SK-N-SH treated with all-trans-retinoic acid at 6 μM for 48 hours (cell line): ENCODE results near the gene IFNAR2.

Source experiments
- ATAC-seq: fragments of 200-7000 bp; cut with Tn5 transposase; 3 replicates; pipeline ENCODE4 v1.9.1; 2020; ENCODE audit warnings: mild to moderate bottlenecking, moderate library complexity
- ARNTL ChIP-seq: fragments of 450-650 bp; formaldehyde crosslinking; IDR thresholded peaks from 2 replicates; pipeline ENCODE4 v1.5.0; 2020; ENCODE audit warnings: low read depth, mild to moderate bottlenecking, moderate library complexity, borderline replicate concordance
- BACH2 ChIP-seq: fragments of 250-450 bp; sonication (Bioruptor Pico); IDR thresholded peaks from 2 replicates; pipeline ENCODE4 v1.9.0; 2021; ENCODE audit warnings: mild to moderate bottlenecking, borderline replicate concordance
- CSDC2 ChIP-seq: fragments of 250-450 bp; sonication (Bioruptor Pico); IDR thresholded peaks from 2 replicates; pipeline ENCODE4 v1.5.0; 2020; ENCODE audit warnings: mild to moderate bottlenecking, moderate library complexity
- ESRRG ChIP-seq: fragments of 250-450 bp; sonication (Bioruptor Pico); IDR thresholded peaks from 2 replicates; pipeline ENCODE4 v1.6.1; 2021; ENCODE audit warnings: mild to moderate bottlenecking
- GLIS3 ChIP-seq: fragments of 250-450 bp; sonication (Bioruptor Pico); IDR thresholded peaks from 2 replicates; pipeline ENCODE4 v1.5.0; 2020; ENCODE audit warnings: mild to moderate bottlenecking, moderate library complexity
- ISL1 ChIP-seq: fragments of 250-450 bp; sonication (Bioruptor Pico); IDR thresholded peaks from 2 replicates; pipeline ENCODE4 v2.1.2; 2022; ENCODE audit warnings: mild to moderate bottlenecking, moderate library complexity
- OSR1 ChIP-seq: fragments of 250-450 bp; sonication (Bioruptor Pico); IDR thresholded peaks from 2 replicates; pipeline ENCODE4 v1.8.0; 2022; ENCODE audit warnings: moderate library complexity, mild to moderate bottlenecking, inconsistent platforms
- PPARA ChIP-seq: fragments of 250-450 bp; sonication (Bioruptor Pico); IDR thresholded peaks from 2 replicates; pipeline ENCODE4 v1.5.0; 2020; ENCODE audit warnings: mild to moderate bottlenecking, borderline replicate concordance
- RARB ChIP-seq: fragments of 250-450 bp; sonication (Bioruptor Pico); IDR thresholded peaks from 2 replicates; pipeline ENCODE4 v1.8.0; 2021; ENCODE audit warnings: mild to moderate bottlenecking, moderate library complexity
- TCF4 ChIP-seq: fragments of 250-450 bp; sonication (Bioruptor Pico); IDR thresholded peaks from 2 replicates; pipeline ENCODE4 v1.8.0; 2021; ENCODE audit warnings: mild to moderate bottlenecking, moderate library complexity, borderline replicate concordance
- TOX ChIP-seq: fragments of 250-450 bp; sonication (Bioruptor Pico); IDR thresholded peaks from 2 replicates; pipeline ENCODE4 v1.8.0; 2021; ENCODE audit warnings: mild to moderate bottlenecking, moderate library complexity, borderline replicate concordance
- ZC3H10 ChIP-seq: fragments of 250-450 bp; sonication (Bioruptor Pico); IDR thresholded peaks from 2 replicates; pipeline ENCODE4 v1.5.1; 2021; ENCODE audit warnings: mild to moderate bottlenecking, moderate library complexity
- ZFP3 ChIP-seq: fragments of 250-450 bp; sonication (Bioruptor Pico); IDR thresholded peaks from 2 replicates; pipeline ENCODE4 v1.5.0; 2020; ENCODE audit warnings: mild to moderate bottlenecking, moderate library complexity
- ZFP30 ChIP-seq: fragments of 450-650 bp; formaldehyde crosslinking; IDR thresholded peaks from 2 replicates; pipeline ENCODE4 v1.5.0; 2022; ENCODE audit warnings: mild to moderate bottlenecking, moderate library complexity
- ZNF565 ChIP-seq: fragments of 450-650 bp; formaldehyde crosslinking; conservative IDR thresholded peaks from 2 replicates; pipeline ENCODE4 v1.5.0; 2020; ENCODE audit warnings: low read depth, mild to moderate bottlenecking, moderate library complexity
- ZNF70 ChIP-seq: fragments of 450-650 bp; formaldehyde crosslinking; IDR thresholded peaks from 2 replicates; pipeline ENCODE4 v1.5.0; 2020; ENCODE audit warnings: mild to moderate bottlenecking, moderate library complexity
- ZNF8 ChIP-seq: fragments of 450-650 bp; formaldehyde crosslinking; IDR thresholded peaks from 2 replicates; pipeline ENCODE4 v1.5.0; 2020; ENCODE audit warnings: mild to moderate bottlenecking, moderate library complexity
- TF ChIP-seq, protein P1 (sequence below): fragments of 250-450 bp; sonication (Bioruptor Pico); IDR thresholded peaks from 2 replicates; pipeline ENCODE4 v1.5.0; 2020; ENCODE audit warnings: mild to moderate bottlenecking, moderate library complexity
- TF ChIP-seq, protein P2 (sequence below): fragments of 250-450 bp; sonication (Bioruptor Pico); IDR thresholded peaks from 2 replicates; pipeline ENCODE4 v1.8.0; 2021; ENCODE audit warnings: low read depth, mild to moderate bottlenecking, moderate library complexity, borderline replicate concordance
- TF ChIP-seq, protein P3 (sequence below): fragments of 250-450 bp; sonication (Bioruptor Pico); IDR thresholded peaks from 2 replicates; pipeline ENCODE4 v1.5.1; 2020; ENCODE audit warnings: low read depth, mild to moderate bottlenecking, moderate library complexity
- TF ChIP-seq, protein P4 (sequence below): fragments of 250-450 bp; sonication (Bioruptor Pico); IDR thresholded peaks from 2 replicates; pipeline ENCODE4 v1.5.1; 2021; ENCODE audit warnings: mild to moderate bottlenecking, moderate library complexity
- TF ChIP-seq, protein P5 (sequence below): fragments of 250-450 bp; sonication (Bioruptor Pico); IDR thresholded peaks from 2 replicates; pipeline ENCODE4 v1.8.0; 2020; ENCODE audit warnings: mild to moderate bottlenecking, moderate library complexity, borderline replicate concordance

The IFNAR2 gene

DNA sequence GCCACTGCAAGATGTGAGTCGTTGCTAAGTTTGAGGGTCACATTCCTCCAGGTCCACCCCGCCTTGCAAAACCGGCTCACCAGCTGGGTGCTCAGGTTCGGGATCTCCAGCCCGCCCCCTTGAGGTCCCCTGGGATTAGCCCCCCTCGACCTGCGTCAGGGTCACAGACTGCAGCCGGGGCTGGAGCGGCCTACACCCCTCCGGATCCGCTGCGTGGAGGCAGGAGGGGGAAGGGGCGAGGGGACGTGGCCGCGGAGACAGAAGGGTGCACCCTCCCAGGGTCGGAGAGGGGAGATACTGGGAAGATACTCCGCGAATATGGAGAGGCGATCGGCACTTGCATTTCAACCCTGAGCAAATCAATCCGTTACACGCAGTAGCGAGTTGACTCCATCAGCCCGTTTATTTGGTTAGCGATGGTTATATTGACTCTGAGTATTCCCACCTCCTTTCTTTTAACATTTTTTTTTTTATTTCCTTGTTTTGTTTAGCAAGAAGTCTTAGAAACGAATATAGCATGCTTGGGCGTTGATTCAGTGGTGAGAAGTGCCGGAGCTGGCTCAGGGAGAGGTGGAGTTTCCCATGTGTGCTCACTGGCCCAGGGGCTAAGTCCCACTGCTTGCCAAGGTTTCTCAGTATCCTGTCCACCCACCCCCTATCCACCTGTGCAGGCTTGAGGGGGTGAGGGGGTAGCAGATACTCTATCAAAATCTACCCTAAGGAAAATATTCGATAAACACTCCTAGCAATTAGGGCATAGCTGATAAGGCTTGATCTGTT, 997 bp downstream of the IFNAR2 start:
- no peak for TF ChIP-seq OSR1 (CRISPR knock-in tag)
- TF ChIP-seq, protein P1, sequence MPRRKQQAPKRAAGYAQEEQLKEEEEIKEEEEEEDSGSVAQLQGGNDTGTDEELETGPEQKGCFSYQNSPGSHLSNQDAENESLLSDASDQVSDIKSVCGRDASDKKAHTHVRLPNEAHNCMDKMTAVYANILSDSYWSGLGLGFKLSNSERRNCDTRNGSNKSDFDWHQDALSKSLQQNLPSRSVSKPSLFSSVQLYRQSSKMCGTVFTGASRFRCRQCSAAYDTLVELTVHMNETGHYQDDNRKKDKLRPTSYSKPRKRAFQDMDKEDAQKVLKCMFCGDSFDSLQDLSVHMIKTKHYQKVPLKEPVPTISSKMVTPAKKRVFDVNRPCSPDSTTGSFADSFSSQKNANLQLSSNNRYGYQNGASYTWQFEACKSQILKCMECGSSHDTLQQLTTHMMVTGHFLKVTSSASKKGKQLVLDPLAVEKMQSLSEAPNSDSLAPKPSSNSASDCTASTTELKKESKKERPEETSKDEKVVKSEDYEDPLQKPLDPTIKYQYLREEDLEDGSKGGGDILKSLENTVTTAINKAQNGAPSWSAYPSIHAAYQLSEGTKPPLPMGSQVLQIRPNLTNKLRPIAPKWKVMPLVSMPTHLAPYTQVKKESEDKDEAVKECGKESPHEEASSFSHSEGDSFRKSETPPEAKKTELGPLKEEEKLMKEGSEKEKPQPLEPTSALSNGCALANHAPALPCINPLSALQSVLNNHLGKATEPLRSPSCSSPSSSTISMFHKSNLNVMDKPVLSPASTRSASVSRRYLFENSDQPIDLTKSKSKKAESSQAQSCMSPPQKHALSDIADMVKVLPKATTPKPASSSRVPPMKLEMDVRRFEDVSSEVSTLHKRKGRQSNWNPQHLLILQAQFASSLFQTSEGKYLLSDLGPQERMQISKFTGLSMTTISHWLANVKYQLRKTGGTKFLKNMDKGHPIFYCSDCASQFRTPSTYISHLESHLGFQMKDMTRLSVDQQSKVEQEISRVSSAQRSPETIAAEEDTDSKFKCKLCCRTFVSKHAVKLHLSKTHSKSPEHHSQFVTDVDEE = no peak
- TF ChIP-seq ZNF565 (CRISPR knock-in tag) = no peak
- TF ChIP-seq ZNF8 (CRISPR knock-in tag) = no peak
- TF ChIP-seq CSDC2 = no peak
- TF ChIP-seq BACH2 (CRISPR knock-in tag) = no peak
- no peak for TF ChIP-seq ESRRG
- TF ChIP-seq ZNF70 (CRISPR knock-in tag) = no peak
- TF ChIP-seq ZFP30 = no peak
- TF ChIP-seq, protein P2, sequence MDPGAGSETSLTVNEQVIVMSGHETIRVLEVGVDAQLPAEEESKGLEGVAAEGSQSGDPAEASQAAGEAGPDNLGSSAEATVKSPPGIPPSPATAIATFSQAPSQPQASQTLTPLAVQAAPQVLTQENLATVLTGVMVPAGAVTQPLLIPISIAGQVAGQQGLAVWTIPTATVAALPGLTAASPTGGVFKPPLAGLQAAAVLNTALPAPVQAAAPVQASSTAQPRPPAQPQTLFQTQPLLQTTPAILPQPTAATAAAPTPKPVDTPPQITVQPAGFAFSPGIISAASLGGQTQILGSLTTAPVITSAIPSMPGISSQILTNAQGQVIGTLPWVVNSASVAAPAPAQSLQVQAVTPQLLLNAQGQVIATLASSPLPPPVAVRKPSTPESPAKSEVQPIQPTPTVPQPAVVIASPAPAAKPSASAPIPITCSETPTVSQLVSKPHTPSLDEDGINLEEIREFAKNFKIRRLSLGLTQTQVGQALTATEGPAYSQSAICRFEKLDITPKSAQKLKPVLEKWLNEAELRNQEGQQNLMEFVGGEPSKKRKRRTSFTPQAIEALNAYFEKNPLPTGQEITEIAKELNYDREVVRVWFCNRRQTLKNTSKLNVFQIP = no peak
- TF ChIP-seq ZFP3 (CRISPR knock-in tag) = no peak
- TF ChIP-seq PPARA (CRISPR knock-in tag) = no peak
- no peak for TF ChIP-seq ZC3H10
- TF ChIP-seq, all 23 proteins: peak for 0
- ATAC-seq = peak; percentile 66

DNA sequence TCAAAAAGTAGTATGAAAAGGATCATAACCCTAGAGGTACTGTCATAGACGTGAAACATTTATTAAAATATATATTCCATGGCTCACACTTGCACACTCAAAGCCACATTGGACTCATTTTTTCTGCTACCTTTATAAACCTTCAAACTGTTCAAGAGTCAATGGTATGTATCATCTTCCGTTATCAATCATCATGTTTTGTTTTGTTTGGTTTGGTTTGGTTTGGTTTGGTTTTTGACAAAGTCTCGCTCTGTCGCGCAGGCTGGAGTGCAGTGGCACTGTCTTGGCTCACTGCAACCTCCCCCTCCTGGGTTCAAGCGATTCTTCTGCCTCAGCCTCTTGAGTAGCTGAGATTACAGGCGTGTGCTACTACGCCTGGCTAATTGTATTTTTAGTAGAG, 1.8 kb downstream of the IFNAR2 start:
- TF ChIP-seq ZFP30 (no peak), ESRRG (no peak), BACH2 (CRISPR knock-in tag) (no peak)
- ATAC-seq = no peak

DNA sequence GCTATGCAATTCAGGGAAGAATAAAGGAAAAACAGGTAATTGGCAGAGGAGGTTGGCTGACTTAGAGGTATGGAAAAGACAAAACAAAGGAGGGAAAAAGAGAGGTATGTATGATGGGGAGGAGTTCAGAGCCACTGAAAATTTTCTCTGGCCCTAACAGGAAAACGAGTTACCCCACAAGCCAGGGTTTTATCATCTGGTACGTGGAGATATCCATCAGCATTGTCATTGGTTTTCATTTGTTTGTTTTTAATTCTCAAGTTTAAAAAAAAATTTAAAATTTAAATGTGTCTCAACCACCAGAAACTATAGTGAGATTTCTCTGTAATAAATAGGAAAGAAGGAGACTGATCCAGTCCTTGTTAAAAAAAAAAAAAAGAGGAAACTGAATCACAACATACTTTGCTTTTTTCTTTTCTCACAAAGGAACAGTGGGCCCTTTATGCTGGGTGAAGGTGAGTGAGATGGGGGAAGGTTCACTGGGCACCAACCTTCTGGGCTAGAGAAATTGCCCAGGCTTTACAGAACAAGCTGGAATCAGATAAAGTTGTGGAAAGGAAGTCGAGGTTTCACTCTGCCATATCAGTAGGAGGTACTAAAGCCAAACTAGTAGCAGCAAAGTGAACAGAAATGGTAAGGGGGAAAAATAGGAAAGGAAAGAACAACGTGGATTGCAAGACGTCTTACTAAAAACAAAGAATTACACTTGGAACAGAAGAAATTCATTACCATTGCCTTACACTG, 2.7 kb downstream of the IFNAR2 start:
- TF ChIP-seq PPARA (CRISPR knock-in tag) (no peak), ZNF70 (CRISPR knock-in tag) (no peak), OSR1 (CRISPR knock-in tag) (no peak), ESRRG (no peak), ZNF8 (CRISPR knock-in tag) (no peak), ZC3H10 (no peak), BACH2 (CRISPR knock-in tag) (no peak), TOX (CRISPR knock-in tag) (no peak), ZFP3 (CRISPR knock-in tag) (no peak), ARNTL (no peak), GLIS3 (no peak), ZNF565 (CRISPR knock-in tag) (no peak), RARB (no peak), TCF4 (CRISPR knock-in tag) (no peak), CSDC2 (no peak), ISL1 (CRISPR knock-in tag) (no peak)
- TF ChIP-seq, protein P3, sequence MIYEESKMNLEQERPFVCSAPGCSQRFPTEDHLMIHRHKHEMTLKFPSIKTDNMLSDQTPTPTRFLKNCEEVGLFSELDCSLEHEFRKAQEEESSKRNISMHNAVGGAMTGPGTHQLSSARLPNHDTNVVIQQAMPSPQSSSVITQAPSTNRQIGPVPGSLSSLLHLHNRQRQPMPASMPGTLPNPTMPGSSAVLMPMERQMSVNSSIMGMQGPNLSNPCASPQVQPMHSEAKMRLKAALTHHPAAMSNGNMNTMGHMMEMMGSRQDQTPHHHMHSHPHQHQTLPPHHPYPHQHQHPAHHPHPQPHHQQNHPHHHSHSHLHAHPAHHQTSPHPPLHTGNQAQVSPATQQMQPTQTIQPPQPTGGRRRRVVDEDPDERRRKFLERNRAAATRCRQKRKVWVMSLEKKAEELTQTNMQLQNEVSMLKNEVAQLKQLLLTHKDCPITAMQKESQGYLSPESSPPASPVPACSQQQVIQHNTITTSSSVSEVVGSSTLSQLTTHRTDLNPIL (CRISPR knock-in tag) = no peak
- TF ChIP-seq, protein P4, sequence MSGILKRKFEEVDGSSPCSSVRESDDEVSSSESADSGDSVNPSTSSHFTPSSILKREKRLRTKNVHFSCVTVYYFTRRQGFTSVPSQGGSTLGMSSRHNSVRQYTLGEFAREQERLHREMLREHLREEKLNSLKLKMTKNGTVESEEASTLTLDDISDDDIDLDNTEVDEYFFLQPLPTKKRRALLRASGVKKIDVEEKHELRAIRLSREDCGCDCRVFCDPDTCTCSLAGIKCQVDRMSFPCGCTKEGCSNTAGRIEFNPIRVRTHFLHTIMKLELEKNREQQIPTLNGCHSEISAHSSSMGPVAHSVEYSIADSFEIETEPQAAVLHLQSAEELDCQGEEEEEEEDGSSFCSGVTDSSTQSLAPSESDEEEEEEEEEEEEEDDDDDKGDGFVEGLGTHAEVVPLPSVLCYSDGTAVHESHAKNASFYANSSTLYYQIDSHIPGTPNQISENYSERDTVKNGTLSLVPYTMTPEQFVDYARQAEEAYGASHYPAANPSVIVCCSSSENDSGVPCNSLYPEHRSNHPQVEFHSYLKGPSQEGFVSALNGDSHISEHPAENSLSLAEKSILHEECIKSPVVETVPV = no peak
- TF ChIP-seq, protein P5, sequence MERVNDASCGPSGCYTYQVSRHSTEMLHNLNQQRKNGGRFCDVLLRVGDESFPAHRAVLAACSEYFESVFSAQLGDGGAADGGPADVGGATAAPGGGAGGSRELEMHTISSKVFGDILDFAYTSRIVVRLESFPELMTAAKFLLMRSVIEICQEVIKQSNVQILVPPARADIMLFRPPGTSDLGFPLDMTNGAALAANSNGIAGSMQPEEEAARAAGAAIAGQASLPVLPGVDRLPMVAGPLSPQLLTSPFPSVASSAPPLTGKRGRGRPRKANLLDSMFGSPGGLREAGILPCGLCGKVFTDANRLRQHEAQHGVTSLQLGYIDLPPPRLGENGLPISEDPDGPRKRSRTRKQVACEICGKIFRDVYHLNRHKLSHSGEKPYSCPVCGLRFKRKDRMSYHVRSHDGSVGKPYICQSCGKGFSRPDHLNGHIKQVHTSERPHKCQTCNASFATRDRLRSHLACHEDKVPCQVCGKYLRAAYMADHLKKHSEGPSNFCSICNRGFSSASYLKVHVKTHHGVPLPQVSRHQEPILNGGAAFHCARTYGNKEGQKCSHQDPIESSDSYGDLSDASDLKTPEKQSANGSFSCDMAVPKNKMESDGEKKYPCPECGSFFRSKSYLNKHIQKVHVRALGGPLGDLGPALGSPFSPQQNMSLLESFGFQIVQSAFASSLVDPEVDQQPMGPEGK (CRISPR knock-in tag) = no peak
- TF ChIP-seq, protein P2 = no peak
- ATAC-seq = no peak
